Neural cell (in vitro differentiated cells): ENCODE results near the gene RABGAP1L. TPM values are rescaled to one million over a fixed set of nuclear protein-coding genes. Genes with fewer than 3 reads are reported as not detected.
"Not testable (repeated sequence)": the region's sequence is repeated elsewhere in the genome, so short reads cannot be mapped to it uniquely, and the experiment has no call there.

ENCODE experiments used
- H2AFZ ChIP-seq: fragments of 200-600, 300-800 bp; sonication (generic), shearing (Covaris generic); 2 replicates; pipeline ENCODE4 v1.6.0; 2014; ENCODE audit warnings: low read depth, mild to moderate bottlenecking, antibody characterized with exemption, low read length, moderate library complexity
- H3F3A ChIP-seq: fragments of 200-600 bp; shearing (Covaris generic); 2 replicates; pipeline ENCODE4 v1.6.1; 2016; ENCODE audit warnings: mild to moderate bottlenecking, moderate library complexity, mixed read lengths, antibody characterized with exemption, low read length; ENCODE audit not compliant: insufficient read depth, poor library complexity, severe bottlenecking
- H3K27ac ChIP-seq: fragments of 200-600, 300-800 bp; sonication (generic), shearing (Covaris generic); 2 replicates; pipeline ENCODE4 v1.5.1; 2014; ENCODE audit warnings: mild to moderate bottlenecking, low read length, moderate library complexity
- H3K27me3 ChIP-seq: fragments of 300-800, 200-600 bp; sonication (generic), shearing (Covaris generic); 2 replicates; pipeline ENCODE4 v1.6.0; 2014; ENCODE audit warnings: mild to moderate bottlenecking, low read depth, low read length, moderate library complexity; ENCODE audit not compliant: insufficient read depth
- H3K36me3 ChIP-seq: fragments of 300-800, 200-600 bp; sonication (generic), shearing (Covaris generic); 2 replicates; pipeline ENCODE4 v1.5.1; 2014; ENCODE audit warnings: mild to moderate bottlenecking, antibody characterized with exemption, low read length, moderate library complexity; ENCODE audit not compliant: insufficient read depth
- H3K4me2 ChIP-seq: fragments of 300-800, 200-600 bp; sonication (generic), shearing (Covaris generic); 2 replicates; pipeline ENCODE4 v1.6.0; 2014; ENCODE audit warnings: mild to moderate bottlenecking, low read length
- H3K4me3 ChIP-seq: fragments of 300-800, 200-600 bp; sonication (generic), shearing (Covaris generic); 2 replicates; pipeline ENCODE4 v1.5.1; 2014; ENCODE audit warnings: mild to moderate bottlenecking, low read length, moderate library complexity
- H3K79me2 ChIP-seq: fragments of 200-600 bp; shearing (Covaris generic); replicated peaks from 2 replicates; pipeline ENCODE4 v1.6.0; 2014; ENCODE audit warnings: mild to moderate bottlenecking, low read length, moderate library complexity; ENCODE audit not compliant: insufficient read depth
- H3K9ac ChIP-seq: fragments of 300-800, 200-600 bp; sonication (generic), shearing (Covaris generic); 2 replicates; pipeline ENCODE4 v1.6.1; 2016; ENCODE audit warnings: mild to moderate bottlenecking, low read length, mixed read lengths
- H3K9me2 ChIP-seq: fragments of 200-600 bp; shearing (Covaris generic); 2 replicates; pipeline ENCODE4 v1.6.1; 2016; ENCODE audit warnings: mild to moderate bottlenecking, low read length, mixed read lengths; ENCODE audit not compliant: insufficient read depth
- H3K9me3 ChIP-seq: fragments of 200-600, 300-800 bp; sonication (generic), shearing (Covaris generic); 2 replicates; pipeline ENCODE4 v1.6.1; 2016; ENCODE audit warnings: mild to moderate bottlenecking, mixed run types, low read length, moderate library complexity, mixed read lengths
- H4K20me1 ChIP-seq: fragments of 200-600 bp; shearing (Covaris generic); 2 replicates; pipeline ENCODE4 v1.6.1; 2016; ENCODE audit warnings: mild to moderate bottlenecking, mixed run types; ENCODE audit not compliant: insufficient read depth
- CTCF ChIP-seq: fragments of 450-650 bp; IDR thresholded peaks from 2 replicates; pipeline ENCODE4 v1.5.1; 2014; ENCODE audit warnings: antibody characterized with exemption, mild to moderate bottlenecking, moderate library complexity; ENCODE audit not compliant: poor library complexity, severe bottlenecking
- EP300 ChIP-seq: fragments of 450-650 bp; conservative IDR thresholded peaks from 2 replicates; pipeline ENCODE4 v1.6.1; 2014; ENCODE audit warnings: antibody characterized with exemption, mild to moderate bottlenecking, moderate library complexity; ENCODE audit not compliant: poor library complexity, severe bottlenecking
- MXI1 ChIP-seq: fragments of 450-650 bp; conservative IDR thresholded peaks from 2 replicates; pipeline ENCODE4 v1.6.1; 2014; ENCODE audit warnings: antibody characterized with exemption, mild to moderate bottlenecking; ENCODE audit not compliant: poor library complexity, severe bottlenecking
- RAD21 ChIP-seq: fragments of 450-650 bp; conservative IDR thresholded peaks from 2 replicates; pipeline ENCODE4 v1.6.1; 2014; ENCODE audit warnings: antibody characterized with exemption, mild to moderate bottlenecking, moderate library complexity
- SMC3 ChIP-seq: fragments of 450-650 bp; conservative IDR thresholded peaks from 2 replicates; pipeline ENCODE4 v1.6.1; 2014; ENCODE audit warnings: antibody characterized with exemption, mild to moderate bottlenecking, moderate library complexity; ENCODE audit not compliant: poor library complexity
- TAF1 ChIP-seq: IDR thresholded peaks from 2 replicates; pipeline ENCODE4 v1.6.1; 2012; ENCODE audit warnings: low read depth
- polyA plus RNA-seq: library from polyadenylated mRNA; depleted of rRNA; stranded (reverse); fragments of >200 nt; gene quantifications from 2 replicates; pipeline ENCODE4 v1.2.3, GENCODE V29; 2014
- TF ChIP-seq, protein P1 (sequence below): IDR thresholded peaks from 2 replicates; pipeline ENCODE4 v1.6.1; 2012; ENCODE audit warnings: borderline replicate concordance

Gene RABGAP1L
- polyA plus RNA-seq, 1 donor from 2014 or later: 32.2 TPM

DNA sequence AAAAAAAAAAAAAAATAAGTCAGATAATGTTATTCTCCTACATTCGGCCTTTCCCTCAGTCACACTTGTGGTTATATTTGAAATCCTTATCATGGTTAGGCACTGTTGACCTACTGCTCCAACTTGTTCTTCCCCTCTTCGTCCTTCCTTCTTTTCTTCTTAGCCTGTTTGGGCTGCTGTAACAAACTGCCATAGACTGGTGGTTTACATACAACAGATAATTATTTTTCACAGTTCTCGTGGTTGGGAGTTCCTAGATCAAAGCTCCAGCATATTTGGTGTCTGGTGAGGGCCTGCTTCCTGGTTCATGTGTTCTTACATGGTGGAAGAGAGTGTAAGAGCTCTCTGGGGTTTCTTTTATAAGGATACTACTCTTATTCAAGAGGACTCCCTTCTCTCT lies 73.4 kb downstream of the RABGAP1L start:
- Histone ChIP-seq H3K79me2 (no peaks in the 10 kb centered on the region), H3K4me2 (no peak overlapping the region), H3F3A (no peaks in the 10 kb centered on the region), H3K9ac (no peak overlapping the region), H3K27me3 (no peaks in the 10 kb centered on the region), H3K27ac (no peak overlapping the region), H2AFZ (no peak overlapping the region), H3K4me3 (no peak overlapping the region), H4K20me1 (no peaks in the 10 kb centered on the region), H3K9me3 (no peaks in the 10 kb centered on the region), H3K36me3 (no peaks in the 10 kb centered on the region), H3K9me2 (no peaks in the 10 kb centered on the region)
- no peak for TF ChIP-seq SMC3
- no peak for TF ChIP-seq TAF1
- TF ChIP-seq, protein P1, sequence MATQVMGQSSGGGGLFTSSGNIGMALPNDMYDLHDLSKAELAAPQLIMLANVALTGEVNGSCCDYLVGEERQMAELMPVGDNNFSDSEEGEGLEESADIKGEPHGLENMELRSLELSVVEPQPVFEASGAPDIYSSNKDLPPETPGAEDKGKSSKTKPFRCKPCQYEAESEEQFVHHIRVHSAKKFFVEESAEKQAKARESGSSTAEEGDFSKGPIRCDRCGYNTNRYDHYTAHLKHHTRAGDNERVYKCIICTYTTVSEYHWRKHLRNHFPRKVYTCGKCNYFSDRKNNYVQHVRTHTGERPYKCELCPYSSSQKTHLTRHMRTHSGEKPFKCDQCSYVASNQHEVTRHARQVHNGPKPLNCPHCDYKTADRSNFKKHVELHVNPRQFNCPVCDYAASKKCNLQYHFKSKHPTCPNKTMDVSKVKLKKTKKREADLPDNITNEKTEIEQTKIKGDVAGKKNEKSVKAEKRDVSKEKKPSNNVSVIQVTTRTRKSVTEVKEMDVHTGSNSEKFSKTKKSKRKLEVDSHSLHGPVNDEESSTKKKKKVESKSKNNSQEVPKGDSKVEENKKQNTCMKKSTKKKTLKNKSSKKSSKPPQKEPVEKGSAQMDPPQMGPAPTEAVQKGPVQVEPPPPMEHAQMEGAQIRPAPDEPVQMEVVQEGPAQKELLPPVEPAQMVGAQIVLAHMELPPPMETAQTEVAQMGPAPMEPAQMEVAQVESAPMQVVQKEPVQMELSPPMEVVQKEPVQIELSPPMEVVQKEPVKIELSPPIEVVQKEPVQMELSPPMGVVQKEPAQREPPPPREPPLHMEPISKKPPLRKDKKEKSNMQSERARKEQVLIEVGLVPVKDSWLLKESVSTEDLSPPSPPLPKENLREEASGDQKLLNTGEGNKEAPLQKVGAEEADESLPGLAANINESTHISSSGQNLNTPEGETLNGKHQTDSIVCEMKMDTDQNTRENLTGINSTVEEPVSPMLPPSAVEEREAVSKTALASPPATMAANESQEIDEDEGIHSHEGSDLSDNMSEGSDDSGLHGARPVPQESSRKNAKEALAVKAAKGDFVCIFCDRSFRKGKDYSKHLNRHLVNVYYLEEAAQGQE: no peak
- TF ChIP-seq EP300: no peak
- TF ChIP-seq RAD21: no peak
- no peak for TF ChIP-seq MXI1
- no peak for TF ChIP-seq CTCF

GRCh38 chr1:174238845-174239501 lies 79.7 kb downstream of the RABGAP1L start:
- not testable (repeated sequence) for H2AFZ ChIP-seq, H3K9ac ChIP-seq, H4K20me1 ChIP-seq, H3K9me3 ChIP-seq, H3K79me2 ChIP-seq, H3K36me3 ChIP-seq, H3K4me2 ChIP-seq, H3F3A ChIP-seq, H3K4me3 ChIP-seq, H3K9me2 ChIP-seq, H3K27ac ChIP-seq, H3K27me3 ChIP-seq

DNA sequence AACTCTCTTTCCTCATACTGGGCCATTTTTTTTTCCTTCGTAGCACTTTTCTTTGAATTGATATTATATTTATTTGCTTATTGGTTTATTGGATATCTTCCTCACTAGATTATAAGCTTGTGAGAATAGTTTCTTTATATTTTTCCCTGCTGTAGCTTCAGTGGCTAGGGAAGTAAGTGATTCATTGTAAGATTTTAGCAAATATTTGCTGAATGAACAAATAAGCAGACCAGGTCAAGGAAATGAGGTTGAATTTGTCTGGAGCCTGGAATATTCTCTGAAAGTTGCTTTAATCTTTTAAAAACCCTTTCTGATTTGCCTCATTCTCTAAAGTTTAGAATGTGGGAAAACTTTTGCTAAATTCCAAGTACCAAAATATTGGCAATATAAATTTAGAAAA lies 80.2 kb downstream of the RABGAP1L start:
- Histone ChIP-seq H4K20me1 (no peaks in the 10 kb centered on the region), H3K4me3 (no peak overlapping the region), H3F3A (no peaks in the 10 kb centered on the region), H3K4me2 (no peak overlapping the region), H3K79me2 (no peaks in the 10 kb centered on the region), H3K27me3 (no peaks in the 10 kb centered on the region), H3K9ac (no peak overlapping the region), H3K9me2 (no peaks in the 10 kb centered on the region), H2AFZ (no peak overlapping the region), H3K36me3 (no peaks in the 10 kb centered on the region), H3K27ac (no peak overlapping the region), H3K9me3 (no peaks in the 10 kb centered on the region)
- no peak for TF ChIP-seq MXI1
